Right forelimb (tissue), 1 donor: ENCODE data around the gene CREB3L1.
A peak's percentile ranks its signal among the peaks of the same experiment; 100 is the strongest.
"Not testable (repeated sequence)": the region's sequence is repeated elsewhere in the genome, so short reads cannot be mapped to it uniquely, and the experiment has no call there.

Experiments
- DNase-seq: peaks from one replicate; pipeline ENCODE4 v3.0.0-alpha.2; 2018

CREB3L1 gene

DNA sequence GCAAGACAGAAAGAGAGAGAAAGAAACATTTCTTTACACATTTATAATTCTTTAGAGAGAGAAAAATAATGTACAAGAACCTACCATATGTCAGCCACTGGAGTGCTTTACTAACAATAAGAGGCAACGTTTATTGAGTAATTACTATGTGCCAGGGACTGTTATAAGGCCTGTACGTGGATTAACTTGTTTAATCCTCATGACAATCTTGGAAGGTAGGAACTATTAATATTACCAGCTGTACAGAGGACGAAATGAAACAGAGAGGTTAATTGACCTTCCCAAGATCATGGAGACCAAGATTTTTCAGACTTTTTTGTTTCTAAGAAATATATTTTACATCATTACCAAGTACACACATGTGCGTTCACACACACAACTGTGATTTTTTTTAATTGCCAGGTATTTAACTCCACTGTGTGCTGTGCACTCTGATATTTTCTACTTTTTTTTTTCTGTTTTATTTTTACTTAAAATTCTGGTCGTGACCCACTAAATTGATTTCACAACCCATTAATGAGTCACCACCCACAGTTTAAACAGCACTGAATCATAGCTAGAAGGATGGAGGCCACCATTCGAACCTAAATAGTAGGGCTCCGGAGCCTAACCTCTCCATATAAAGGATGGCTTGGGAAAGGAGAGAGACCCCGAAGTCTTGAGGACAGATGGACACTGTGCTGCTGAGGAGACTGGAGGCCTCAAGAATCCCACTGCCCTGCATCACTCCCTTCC is 21.4 kb downstream of the CREB3L1 start:
- DNase-seq = no peak

DNA sequence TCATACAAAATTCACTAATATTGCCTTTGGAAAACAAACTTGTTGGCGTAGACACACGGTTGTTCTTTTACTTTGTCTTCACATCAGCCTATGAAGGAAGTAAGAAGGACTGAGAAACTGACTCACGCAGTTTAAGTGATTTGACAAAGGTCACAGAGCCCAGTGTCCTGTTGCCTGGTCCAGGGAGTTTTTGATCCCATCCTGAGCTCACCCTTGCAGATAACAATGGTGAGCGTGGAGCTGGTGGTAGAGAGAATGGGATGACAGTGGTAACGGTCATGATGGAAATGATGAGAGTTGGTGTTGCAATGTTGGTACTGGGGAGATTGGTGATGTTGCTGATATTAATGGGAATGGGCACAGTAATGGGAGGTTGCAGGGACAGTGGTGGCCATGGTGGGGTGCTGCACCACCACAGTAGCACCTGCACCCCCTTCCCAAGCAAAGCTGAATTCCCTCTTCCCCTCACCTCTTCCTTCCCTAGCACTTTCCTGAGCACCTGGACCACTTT is 22.0 kb downstream of the CREB3L1 start:
- DNase-seq = no peak

DNA sequence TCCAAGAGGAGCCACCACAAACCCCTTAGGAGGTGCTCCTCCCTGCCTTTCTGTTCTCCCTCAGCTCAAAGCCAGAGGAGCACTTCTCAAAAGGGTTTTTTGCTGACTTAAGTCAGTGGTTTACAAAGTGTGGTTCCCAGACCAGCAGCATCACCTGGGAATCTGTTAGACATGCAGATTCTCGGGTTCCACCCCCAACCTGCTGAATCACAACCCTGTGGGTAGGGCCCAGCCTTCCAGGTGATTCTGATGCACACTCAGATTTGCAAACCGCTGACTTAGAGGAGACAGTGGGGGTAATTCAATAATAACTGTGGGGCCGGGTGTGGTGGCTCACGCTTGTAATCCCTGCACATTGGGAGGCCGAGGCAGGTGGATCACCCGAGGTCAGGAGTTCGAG is 22.8 kb downstream of the CREB3L1 start:
- DNase-seq = no peak

DNA sequence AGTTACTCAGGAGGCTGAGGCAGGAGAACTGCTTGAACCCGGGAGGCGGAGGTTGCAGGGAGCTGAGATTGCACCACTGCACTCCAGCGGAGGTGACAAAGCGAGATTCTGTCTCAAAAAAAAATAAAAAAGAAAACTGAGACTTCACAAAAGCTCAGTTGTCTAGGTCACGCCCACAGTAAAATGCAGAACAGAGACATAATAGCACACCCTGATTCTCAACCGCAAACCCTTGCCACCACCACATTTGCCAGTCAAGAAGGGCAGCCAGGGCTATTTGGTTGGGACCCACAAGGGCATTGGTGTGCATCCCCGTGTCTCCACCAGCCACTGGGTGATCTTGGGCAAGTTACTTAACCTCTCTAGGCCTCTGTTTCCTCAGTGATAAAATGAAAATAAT is 25.4 kb downstream of the CREB3L1 start:
- DNase-seq = no peak

DNA sequence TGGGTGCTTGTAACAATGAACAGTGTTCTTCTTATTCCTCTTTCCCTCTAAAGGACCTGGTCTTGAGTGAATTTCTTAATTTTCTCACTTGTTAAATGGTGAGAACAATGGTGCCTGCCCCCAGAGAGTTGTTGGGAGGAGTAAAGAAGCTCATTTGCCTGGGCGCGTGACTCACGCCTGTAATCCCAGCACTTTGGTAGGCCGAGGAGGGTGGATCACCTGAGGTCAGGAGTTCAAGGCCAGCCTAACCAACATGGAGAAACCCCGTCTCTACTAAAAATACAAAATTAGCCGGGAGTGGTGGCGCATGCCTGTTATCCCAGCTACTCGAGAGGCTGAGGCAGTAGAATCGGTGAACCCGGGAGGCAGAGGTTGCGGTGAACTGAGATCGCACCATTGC is 26.6 kb downstream of the CREB3L1 start:
- not testable (repeated sequence) for DNase-seq

DNA sequence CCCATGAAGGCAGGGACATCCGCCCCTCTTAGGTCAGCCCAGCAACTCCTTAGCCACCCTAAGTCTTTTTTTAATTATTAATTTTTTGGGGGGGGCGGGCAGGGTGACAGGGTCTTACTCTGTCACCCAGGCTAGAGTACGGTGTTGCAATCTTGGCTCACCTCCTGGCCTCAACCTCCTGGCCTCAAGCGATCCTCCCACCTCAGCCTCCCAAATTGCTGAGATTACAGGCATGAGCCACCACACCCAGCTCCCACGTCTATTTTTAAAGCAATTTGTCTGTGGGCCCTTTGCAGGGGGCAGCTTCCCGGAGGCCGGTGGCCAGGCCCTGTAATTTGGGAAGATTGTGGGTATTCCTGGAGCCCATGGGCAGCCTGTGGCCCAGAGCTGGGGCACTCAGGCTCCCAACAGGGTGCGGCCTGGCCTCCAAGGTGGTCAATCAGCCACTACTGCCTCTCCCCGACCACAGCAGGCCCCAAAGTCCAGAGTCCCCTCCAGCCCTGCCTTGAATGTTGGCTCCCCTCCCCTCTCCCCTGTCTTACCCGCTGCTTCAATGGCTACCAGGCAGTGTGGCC is 27.2 kb downstream of the CREB3L1 start:
- DNase-seq = no peak

DNA sequence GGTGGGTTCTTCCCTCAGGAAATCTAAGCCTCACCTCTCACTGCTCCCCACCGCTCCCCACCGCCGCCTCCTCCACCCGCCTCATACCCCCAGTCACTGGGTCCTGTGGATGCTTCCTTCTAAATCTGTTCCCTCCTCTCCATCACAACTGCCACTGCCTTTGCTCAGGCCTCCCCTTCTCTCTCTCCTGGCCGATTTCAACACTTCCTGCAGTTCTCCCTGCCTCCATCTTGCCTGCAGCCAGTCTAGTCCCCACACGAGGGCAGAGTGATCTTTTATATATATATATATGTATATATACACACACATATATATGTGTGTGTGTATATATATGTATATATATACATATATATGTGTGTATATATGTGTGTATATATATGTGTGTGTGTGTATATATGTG is 27.8 kb downstream of the CREB3L1 start:
- no peak for DNase-seq

DNA sequence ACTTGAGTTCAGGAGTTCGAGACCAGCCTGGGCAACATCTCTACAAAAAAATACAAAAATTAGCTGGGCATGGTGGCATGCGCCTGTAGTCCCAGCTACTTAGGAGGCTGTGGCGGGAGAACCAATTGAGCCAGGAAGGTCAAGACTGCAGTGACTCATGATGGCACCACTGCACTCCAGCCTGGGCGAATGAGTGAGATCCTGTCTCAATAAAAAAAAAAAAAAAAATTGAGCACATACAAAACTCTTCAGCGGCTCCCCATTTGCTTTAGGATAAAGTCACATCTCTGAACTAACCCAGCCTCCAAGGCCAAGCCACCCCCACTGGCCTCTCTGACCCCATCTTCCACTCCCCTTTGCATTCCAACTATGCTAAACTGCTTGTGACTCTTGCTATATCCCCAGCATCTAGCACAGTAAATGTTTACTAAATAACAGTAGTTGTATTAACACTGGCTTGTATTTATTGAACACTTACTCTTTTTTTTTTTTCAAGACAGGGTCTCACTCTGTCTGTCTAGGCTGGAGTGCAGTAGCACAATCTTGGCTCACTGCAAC is 28.9 kb downstream of the CREB3L1 start:
- DNase-seq = no peak

DNA sequence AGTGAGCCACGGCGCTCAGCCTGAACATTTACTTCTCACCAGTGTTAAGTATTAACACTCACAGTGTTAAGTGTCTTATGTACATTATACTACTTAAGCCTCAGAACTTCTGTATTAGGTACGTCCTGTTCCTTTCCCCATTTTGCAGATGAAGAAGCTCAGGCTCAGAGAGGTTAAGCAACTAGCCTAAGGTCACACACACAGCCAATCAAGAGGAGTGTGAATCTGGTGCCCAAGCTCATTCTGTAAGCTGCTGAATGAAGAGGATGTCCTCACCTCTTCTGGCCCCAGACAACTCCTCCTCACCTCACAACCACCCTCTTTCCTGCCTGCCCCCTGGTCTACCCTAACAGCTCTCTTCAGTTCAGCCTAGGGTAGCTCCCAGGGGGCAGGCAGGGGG is 29.9 kb downstream of the CREB3L1 start:
- DNase-seq = no peak

DNA sequence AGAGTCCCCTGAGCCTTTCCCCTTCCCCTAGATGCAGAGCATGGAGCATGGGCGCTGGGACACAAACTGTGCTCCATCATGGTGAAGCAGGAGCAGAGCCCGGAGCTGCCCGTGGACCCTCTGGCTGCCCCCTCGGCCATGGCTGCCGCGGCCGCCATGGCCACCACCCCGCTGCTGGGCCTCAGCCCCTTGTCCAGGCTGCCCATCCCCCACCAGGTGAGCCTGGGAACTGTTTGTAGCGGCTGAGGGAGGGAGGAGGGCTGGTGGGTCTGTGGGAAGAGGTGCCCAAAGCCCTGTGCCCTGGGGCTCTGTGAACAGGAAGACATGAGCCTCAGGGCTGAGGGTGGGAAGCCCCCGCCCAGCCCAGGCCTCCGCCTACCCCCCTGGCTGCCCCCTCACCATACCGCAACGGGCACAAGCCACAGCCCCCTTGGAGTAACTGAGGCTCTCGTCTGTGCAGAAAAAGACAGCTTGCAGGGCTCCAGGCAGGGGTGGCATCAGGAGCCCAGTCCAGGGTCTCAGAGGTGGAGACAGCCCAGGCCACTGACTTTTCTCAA is 30.4 kb downstream of the CREB3L1 start:
- DNase-seq = no peak

DNA sequence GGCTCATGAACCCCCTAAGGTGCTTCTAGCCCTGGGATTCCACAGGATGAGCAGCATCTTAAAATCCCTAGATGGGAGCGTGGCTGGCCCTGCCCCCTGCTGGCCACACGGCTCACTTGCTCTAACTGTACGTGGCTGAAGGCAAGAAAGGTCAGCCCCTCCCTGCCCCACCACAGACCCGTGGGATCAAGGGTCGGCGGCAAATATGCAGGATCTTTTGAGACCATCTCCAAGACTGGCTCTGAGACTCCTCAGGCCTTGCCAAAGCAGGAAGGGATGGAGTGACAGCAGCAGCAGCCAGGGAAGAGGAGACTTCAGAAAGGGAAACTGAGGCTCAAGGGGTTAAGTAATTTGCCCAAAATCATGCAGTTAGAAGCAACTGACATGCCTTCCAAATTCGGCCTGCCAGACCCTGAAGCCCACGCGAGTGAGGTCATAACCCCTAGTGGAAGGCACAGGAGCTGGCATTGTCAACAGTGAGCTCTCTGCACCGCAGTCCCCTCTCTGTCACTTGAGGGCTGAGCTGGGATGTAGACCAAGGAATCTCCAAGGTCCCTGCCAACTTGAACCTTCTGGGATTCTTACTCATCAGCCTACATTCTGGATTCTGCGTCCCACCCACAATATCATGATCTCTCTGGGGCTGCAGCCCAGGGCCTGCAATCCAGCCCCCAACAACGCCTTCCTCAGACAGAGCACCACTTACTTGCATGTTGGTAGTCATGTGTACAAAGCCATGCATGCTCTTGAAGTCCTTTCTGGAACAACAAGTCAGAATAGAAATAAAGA is 31.4 kb downstream of the CREB3L1 start:
- DNase-seq = peak; percentile 85

DNA sequence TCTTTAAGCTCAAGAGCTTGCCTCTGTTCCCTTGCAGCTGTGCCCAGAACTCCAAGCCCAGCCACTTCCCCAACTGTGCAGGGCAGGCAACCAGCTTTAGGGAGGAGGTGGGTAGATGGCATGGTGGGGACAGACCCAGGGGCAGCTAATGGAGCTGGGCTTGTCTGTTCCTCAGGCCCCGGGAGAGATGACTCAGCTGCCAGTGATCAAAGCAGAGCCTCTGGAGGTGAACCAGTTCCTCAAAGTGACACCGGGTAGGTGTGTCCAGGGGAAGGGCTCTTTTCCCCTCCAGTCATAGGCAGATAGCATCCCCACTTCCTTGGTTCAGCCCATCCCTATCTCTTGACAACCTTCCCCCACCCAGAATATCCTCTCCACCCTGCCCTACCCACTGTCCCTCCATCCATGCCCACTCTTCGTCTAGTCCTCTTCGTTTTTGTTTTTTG is 32.4 kb downstream of the CREB3L1 start:
- DNase-seq = no peak

DNA sequence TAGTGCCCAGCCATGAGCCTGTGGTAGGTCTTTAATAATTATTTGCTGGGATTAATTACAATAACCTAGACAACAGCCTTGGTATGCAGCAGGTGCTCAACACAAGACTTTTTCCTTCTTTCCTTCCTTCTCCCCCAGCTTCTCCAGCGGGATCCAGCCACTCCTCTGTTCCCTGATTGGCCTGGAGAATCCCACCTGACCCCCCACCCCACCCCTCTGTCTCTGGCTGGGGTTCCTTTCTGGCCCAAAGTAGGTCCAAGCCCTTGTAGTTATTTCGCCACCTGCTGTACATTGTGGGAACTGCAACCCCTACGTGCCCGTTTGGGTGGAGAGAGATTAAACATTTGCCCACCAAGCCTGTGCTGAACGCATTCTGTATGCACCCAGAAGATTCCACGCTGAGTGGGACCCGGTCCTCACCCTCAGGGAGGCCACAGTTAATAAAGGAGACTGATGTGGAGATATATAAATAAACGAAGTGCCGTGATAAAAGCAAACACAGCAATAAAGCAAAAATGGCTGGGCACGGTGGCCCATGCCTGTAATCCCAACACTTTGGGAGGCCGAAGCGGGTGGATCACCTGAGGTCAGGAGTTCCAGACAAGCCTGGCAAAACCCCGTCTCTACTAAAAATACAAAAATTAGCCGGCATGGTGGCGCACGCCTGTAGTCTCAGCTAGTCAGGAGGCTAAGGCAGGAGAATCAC is 37.7 kb downstream of the CREB3L1 start:
- DNase-seq = peak; percentile 77

DNA sequence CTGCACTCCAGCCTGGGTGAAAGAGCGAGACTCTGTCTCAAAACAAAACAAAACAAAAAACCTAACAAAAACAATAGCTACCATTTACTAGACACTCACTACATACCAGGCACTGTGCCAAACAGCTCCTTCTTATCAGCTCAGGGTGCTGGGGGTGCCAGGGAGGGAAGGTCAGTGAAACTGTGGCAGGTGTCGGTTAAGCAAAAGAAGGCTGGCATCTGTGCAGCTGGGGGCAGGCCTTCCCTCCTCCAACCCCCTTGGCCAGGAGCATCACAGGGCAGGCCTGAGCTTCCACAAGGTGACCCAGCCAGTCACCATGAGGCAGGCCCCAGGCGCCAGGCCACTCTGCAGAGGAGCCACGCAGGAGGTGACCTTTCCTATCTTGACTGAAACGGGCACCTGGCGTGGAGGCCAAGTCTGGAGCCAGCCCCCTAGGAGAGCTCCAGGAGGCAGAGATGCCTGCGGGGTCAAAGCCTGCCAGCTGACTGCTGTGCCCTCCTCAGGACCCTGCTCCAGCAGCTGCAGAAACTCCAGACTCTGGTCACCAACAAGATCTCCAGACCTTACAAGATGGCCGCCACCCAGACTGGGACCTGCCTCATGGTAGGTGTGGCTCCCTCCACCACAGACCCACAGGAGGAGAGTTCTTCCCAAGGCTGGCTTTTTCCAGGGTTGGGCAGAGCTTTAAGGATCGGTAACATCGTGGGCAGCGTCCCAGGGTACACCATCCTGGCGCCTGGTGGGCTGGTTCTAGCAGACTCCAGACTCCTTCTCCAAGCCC is 38.5 kb downstream of the CREB3L1 start:
- no peak for DNase-seq

DNA sequence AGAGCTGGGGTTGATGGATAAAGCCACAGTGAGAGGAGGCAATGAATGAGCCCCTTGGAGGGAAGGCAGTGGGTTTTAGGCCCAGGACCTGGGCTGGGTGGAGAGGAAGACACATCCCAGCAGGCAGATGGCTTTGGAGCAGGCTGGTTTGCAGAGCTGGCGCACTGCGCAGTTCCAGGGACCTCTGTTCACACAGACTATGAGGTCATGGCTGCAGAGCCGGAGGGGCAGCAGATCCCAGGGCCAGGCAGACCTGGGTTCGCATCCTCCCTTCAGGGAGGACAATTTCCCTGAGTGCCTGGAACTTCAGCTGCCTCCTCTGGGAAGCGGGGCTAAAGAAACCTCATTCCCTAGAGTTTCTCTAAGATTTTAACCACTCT is 41.6 kb downstream of the CREB3L1 start:
- DNase-seq = no peak

DNA sequence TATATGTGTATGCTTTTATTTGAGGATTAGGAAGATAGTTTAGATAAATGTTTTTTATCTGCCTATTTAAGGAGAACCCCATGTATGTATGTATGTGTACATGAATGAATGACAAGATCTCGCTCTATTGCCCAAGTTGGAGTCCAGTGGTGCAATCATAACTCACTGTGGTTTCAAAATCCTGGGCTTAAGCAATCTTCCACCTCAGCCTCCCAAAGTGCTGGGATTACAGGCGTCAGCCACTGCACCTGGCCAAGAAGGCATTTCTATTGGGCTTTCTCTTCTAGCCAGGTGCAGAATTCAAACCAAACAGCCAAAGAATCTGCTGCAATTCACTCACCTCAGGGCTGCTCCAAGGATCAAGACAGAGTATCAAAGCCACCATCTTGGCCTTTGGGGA is 44.3 kb downstream of the CREB3L1 start:
- DNase-seq = no peak

DNA sequence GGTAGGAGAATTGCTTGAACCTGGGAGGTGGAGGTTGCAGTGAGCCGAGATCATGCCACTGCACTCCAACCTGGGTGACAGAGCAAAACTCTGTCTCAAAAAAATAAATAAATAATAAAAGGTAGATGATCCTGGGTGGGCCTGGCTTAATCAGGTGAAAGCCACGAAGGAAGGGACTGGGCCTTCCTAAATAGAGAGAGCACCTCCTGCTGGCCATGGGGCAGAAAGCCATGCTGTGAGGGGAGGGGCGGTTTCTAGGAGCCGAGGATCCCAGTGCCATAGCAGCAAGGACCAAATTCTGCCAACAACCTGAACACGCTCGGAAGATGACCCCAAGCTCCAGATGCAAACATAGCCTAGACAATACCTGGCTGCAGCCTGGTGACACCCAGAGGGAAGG is 45.3 kb downstream of the CREB3L1 start:
- DNase-seq = no peak

DNA sequence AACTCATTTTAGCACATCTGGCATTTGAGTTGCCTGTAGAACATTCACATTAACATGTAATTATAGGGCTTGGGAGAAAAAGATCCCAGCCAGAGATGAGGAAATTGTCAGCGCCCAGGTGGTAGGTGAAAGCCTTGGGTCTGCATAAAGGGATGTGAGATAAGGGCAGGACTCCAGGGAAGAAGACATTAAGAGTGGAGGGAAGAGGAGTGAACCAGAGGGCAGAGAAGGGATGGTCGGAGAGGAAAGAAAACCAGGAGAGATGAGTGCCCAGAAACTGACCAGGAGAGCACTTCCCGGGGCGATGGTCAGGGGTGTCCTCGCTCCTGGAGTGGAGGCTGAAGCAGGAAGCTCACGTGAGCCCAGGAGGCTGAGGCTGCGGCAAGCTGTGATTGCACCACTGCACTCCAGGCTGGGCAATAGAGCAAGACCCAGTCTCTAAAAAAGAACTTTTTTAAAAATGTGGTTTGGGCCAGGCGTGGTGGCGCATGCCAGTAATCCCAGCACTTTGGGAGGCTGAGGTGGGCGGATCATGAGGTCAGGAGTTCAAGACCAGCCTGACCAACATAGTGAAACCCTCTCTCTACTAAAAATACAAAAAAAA is 49.5 kb downstream of the CREB3L1 start:
- no peak for DNase-seq

DNA sequence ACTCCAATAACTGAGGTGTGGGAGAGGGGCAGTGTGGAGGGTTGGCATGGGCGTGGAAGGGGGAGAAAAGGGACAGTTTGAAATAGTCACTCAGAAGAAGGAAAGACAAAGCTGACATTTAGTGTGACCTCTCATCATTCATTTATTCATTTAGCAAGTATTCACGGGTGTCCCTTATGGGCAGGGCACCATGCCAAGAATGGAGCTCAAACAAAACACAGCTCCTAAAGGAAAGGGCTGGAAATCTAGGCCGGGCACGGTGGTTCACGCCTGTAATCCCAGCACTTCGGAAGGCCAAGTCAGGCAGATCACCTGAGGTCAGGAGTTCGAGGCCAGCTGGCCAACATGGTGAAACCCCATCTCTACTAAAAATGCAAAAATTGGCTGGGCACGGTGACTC is 50.4 kb downstream of the CREB3L1 start:
- no peak for DNase-seq

DNA sequence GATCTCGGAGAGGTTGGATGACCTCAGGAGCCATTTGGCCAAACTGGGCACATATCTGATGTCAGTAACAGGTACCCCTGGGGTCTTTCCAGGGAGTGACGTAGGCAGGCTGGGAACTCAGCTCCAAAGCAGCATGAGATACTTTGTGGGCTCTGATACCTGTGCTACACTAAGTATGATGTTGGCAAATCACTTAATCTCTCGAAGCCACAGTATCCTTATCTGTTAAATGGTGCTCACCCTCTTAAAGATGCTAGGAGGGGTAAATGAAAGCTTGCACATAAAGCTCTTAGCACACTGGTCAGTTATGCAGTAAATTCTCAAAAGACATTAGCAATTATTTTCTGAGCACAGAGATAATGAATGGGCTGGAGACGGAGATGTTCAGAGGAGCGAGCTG is 52.7 kb downstream of the CREB3L1 start:
- DNase-seq = no peak

DNA sequence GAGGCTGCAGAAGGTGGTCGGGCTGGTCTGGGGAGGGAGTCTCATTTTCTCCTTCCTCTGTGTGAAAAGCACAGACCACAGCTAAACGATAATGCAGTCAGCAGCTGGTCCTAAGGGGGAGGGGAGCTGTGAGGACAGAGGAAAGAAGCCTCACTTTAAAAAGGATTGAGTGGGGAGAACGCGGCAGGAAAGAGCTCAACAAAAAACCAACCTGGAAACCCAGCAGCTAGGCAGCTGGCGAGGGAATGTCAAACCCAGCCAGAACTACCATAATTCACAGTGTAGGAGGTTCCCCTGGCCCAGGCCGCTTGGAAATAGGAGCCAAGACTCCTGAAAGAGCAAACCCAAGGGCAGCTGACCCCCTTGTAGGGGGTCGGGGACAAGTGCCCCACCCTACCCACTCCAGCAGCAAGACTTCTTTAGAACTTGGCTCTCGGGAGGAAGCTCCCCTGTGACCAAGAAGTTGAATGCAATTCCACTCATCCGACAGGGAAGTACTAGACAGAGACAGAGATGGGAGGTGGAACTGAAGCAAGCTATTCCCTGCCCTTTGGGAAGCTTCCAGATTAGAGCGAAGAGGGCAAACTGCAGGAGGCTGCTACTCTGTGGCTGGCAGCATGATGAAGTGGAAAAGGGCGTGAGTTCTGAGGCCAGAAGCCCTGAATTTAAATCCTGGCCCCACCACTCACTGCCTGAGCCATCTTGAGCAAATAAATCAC is 53.3 kb downstream of the CREB3L1 start:
- no peak for DNase-seq
